GM13977 (cell line): ENCODE results near the gene CCDC188.

Source experiments
- DNase-seq: peaks from one replicate; pipeline ENCODE4 v3.0.0; 2012; ENCODE audit warnings: low spot score
- in situ Hi-C: fragments of 300-500 bp; cut with MboI; formaldehyde crosslinking; loops from one replicate; pipeline ENCODE4 v1.12.0; 2022; ENCODE audit warnings: low sequenced_read_pairs, low pct_unique_long_range_greater_than_20kb, mixed read lengths, inconsistent platforms; ENCODE audit not compliant: unreplicated experiment
- TF ChIP-seq, protein P1 (sequence below): IDR thresholded peaks from 2 replicates; pipeline ENCODE4 v1.5.1; 2012; ENCODE audit warnings: mild to moderate bottlenecking, control low read depth; ENCODE audit not compliant: insufficient read depth; ENCODE audit errors: extremely low read depth, missing control alignments

The CCDC188 gene

DNA sequence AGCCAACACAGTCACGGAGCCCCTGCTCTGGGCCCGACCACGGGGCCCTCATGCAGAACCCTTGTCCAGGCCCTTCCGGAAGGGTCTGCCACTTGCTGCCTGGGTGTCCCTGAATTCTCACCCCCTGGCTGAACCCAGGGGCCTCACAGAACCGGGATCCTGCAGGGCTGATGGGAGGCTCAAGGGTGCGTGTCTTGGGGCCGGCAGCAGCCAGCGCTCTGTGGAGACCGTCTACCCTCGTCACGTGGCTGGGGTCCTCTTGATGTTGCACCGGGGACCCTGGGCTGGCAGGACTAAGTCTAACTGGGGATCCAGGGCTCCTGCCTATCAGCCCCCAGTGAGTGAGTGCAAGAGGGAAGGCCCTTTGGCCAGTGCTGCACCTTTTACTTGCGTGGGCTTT is 19.3 kb upstream of the CCDC188 start:
- TF ChIP-seq, protein P1, sequence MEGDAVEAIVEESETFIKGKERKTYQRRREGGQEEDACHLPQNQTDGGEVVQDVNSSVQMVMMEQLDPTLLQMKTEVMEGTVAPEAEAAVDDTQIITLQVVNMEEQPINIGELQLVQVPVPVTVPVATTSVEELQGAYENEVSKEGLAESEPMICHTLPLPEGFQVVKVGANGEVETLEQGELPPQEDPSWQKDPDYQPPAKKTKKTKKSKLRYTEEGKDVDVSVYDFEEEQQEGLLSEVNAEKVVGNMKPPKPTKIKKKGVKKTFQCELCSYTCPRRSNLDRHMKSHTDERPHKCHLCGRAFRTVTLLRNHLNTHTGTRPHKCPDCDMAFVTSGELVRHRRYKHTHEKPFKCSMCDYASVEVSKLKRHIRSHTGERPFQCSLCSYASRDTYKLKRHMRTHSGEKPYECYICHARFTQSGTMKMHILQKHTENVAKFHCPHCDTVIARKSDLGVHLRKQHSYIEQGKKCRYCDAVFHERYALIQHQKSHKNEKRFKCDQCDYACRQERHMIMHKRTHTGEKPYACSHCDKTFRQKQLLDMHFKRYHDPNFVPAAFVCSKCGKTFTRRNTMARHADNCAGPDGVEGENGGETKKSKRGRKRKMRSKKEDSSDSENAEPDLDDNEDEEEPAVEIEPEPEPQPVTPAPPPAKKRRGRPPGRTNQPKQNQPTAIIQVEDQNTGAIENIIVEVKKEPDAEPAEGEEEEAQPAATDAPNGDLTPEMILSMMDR: no peak
- DNase-seq: no peak
- in situ Hi-C loops: loop anchor here (10.0 kb wide), 1 partner anchor 65 kb away; no protein-coding TSS in a partner anchor

DNA sequence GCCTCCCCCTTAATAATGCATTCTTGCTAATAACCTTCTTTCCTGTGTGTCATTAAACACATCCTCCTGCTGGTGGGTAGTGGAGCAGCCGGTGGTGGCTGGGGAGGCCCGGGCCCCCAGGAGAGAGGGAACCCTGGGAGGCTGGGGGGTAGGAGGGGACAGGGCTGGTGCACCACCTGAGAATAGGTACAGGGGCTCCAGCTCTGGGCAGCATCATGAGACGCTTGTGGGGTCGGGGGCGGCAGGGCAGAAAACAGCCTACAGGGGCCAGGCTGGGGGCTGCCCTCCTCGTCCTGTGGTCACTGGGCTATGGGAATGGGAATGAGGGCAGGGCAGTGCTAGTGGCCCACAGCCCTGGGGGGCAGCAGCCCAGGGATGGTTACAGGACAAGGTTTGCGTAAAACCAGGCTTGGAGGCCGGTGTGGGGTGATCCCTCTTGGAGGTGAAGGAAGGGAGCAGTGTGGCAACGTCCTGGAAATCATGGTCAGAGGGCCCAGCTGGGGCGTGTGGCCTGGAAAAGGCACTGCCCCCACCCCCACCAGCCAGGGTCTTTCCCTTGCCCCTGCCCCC is 18.5 kb upstream of the CCDC188 start:
- TF ChIP-seq, protein P1: no peak
- in situ Hi-C loops: no loop called here
- no peak for DNase-seq

DNA sequence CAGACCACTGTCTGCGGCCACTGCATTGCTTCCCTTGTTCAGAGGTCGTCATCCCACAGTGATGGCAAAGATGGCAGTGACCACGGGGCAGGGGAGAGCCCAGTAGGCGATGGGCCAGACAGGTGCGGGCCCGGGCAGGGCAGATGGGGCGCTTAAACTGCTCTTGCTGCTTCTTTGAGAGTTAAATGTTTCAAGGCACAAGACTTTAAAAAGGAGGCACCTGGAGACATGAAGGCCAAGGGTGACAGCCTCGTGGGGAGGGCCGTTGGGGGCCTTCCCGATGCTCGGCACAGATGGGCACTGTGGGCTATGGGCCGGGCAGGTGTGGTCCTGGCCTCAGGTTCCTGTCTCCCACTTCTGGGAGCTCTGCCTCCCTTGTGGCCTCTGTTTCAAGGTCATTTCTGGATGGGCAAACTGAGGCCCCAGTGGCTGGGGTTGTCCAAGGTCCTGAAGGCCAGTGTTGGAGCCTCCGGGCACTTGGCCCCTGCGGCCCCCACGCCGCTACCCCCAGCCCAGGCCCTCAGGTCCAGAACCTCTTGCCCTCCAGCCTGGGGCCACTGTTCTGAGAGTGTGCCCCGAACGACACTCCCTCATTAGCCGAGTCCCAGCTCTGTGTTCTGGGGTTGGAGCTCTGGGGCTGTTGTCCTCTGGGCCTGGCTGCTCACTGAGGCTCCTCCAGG is 16.9 kb upstream of the CCDC188 start:
- in situ Hi-C loops: no loop called here
- no peak for DNase-seq

DNA sequence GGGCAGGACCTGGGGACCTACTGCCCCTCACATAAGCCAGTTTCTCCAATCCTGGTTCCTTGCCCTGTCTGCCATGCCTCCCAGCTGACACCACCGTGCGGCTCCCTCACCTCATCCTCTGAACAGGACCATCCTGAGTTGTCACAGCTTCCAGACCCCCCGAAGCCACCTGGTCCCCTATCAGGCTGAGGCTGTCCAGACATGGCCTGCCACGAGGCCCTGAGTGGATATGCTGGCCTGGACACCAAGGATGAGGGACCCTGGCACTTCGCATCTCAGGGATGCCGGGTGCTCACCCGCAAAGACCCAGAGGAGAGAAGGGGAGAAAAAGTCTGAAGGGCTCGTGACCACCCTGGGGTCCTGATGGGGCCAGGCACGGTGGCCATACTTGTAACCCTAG is 15.8 kb upstream of the CCDC188 start:
- DNase-seq: no peak
- in situ Hi-C loops: no loop called here
- TF ChIP-seq, protein P1: no peak

More for the DNA sequence above, 16.9 kb upstream of the CCDC188 start:
- TF ChIP-seq, protein P1: no peak

DNA sequence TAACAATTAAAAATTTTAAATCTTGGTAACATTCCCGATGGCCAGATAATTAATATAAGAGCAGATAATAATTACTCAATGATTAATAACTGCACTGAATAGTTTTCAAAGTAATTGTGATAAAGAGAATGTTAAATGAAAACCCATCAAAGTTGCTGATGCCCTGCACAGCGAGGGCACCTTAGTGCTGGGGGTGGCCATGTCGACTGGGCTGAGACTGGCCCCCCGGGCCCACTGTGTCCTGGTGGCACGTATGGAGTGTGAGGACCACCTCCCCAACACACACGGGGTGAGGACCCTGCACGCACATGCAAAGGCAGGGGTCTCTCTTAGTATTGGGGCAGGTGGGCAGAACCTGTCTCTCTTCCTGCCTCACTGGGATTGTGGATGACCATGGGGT is 15.1 kb upstream of the CCDC188 start:
- TF ChIP-seq, protein P1: no peak
- DNase-seq: no peak
- in situ Hi-C loops: no loop called here

DNA sequence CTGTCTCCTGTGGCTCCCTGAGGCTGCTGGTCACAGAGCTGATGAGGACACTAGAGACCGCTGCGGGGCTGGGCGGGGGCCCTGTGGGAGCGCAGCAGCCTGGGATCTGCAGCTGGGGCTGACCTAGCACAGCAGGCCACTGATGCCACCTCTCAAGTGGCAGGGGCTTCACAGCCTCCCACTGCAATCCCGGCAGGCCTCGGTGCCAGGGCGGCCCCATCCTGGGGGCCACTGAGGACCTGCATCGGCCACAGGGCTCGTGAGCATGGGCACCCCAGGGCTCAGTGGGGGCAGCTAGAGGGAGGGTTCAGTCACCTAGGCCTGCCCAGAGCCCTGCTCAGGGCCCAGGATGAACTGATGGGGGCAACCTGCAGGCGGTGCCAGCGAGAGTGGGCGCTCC is 14.6 kb upstream of the CCDC188 start:
- no peak for DNase-seq
- in situ Hi-C loops: no loop called here
- TF ChIP-seq, protein P1: no peak
